ENCODE data around the gene IFT57. TPM values are rescaled to one million over a fixed set of nuclear protein-coding genes. Genes with fewer than 3 reads are reported as not detected.

The IFT57 gene
- total and polyA plus RNA-seq, 5 donors from 2014 or later: 29.1 to 46.9 (median 41.2) TPM

DNA sequence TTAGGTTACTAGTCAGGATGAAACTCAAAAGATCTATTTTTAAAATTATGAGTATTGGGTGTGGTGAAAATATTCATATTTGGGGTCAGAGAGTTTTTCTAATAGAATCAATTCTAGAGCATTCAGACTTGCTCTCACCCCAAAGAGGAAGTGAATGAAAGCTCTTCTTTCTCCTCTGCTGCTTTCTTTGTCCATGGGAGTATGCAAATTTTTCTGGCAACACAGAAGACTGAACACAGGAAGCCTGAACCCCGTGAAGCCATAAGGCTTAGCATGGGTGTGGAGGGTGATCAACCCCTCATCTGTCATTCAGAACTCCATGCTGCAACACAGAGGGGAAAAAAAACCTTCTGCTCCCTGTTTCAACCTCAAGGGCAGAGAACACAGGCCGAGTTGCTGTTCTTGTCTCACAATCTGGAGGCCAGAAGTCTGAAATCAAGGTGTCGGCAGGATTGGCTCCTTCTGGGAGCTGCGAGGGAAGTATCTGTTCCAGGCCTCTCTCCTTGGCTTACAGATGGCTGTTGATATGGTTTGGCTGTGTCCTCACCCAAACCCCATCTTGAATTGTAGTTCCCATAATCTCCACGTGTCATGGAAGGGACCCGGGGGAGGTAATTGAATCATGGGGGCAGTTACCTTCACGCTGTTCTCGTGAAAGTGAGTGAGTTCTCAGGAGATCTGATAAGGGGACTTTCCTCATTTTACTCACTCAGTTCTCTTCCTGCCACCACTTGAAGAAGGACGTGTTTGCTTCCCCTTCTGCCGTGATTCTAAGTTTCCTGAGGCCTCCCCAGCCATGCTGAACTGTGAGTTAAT, 97.7 kb downstream of the IFT57 start:
- DNase-seq: peak; percentile 49 to 86 (median 68)
- H3K36me3 ChIP-seq (ENCODE audit: control insufficient read depth, insufficient read depth, low read length): no peaks in the 10 kb centered on the region
- peak overlapping the region; percentile 86 to 93 (median 89) for H3K4me3 Mint-ChIP-seq
- peak overlapping the region; percentile 94 for H3K27ac ChIP-seq (ENCODE audit: insufficient read depth, low read length, poor library complexity, severe bottlenecking)
- H3K27ac Mint-ChIP-seq: peak overlapping the region; percentile 97 to 100 (median 98)
- no peaks in the 10 kb centered on the region for H3K27me3 Mint-ChIP-seq
- peaks cover 24 to 78% (median 65%) of the 10 kb centered on the region in 4 donors for H3K4me1 Mint-ChIP-seq
- peak; percentile 27 to 32 for ATAC-seq (ENCODE audit: low read depth in 2 of 2)
- H3K9me3 Mint-ChIP-seq: peaks cover 1 to 9% (median 3%) of the 10 kb centered on the region in 7 donors
- no peaks in the 10 kb centered on the region for H3K9me3 ChIP-seq (ENCODE audit: control insufficient read depth in 2 of 2, low read length in 2 of 2)
- H3K4me3 ChIP-seq (ENCODE audit: low read depth, low read length): peak overlapping the region; percentile 82
- no peaks in the 10 kb centered on the region for H3K27me3 ChIP-seq (ENCODE audit: control insufficient read depth, insufficient read depth, low read length)
- H3K36me3 Mint-ChIP-seq: peaks cover 11% of the 10 kb centered on the region
- H3K4me1 ChIP-seq (ENCODE audit: control insufficient read depth, insufficient read depth, low read length, poor library complexity, severe bottlenecking): peaks cover 62% of the 10 kb centered on the region

DNA sequence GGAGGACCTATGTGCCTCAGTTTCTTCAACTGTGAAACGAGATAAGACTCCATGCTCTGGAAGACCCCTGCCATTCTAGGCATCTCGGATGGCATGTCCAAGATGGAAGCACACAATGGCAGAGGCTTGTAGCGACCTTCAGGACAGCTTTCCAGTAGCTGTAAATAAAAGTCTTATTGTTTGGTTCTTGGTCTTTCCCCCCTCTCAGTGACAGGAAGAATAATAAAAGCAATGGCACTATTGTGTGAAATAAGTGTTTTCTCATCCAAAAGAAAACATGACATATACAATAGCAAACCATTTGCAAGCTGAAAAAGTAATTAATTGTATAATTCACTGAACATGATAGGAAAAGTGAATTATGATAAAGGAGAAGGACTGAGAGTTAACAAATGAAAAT, 98.9 kb downstream of the IFT57 start:
- Mint-ChIP-seq H3K4me1 (peaks cover 21 to 69% (median 56%) of the 10 kb centered on the region in 4 donors), H3K36me3 (peaks cover 3% of the 10 kb centered on the region), H3K27ac (peak overlapping the region in 2 of 3 donors; percentile 87 to 97), H3K27me3 (no peaks in the 10 kb centered on the region), H3K4me3 (peak overlapping the region in 2 of 4 donors; percentile 50 to 89), H3K9me3 (peaks cover 1 to 8% (median 3%) of the 10 kb centered on the region in 7 donors)
- ATAC-seq (ENCODE audit: low read depth in 2 of 2) (no peak), DNase-seq (no peak)
- Histone ChIP-seq H3K36me3 (ENCODE audit: control insufficient read depth, insufficient read depth, low read length) (no peaks in the 10 kb centered on the region), H3K9me3 (ENCODE audit: control insufficient read depth in 2 of 2, low read length in 2 of 2) (no peaks in the 10 kb centered on the region), H3K4me1 (ENCODE audit: control insufficient read depth, insufficient read depth, low read length, poor library complexity, severe bottlenecking) (peaks cover 52% of the 10 kb centered on the region), H3K27ac (ENCODE audit: insufficient read depth, low read length, poor library complexity, severe bottlenecking) (peak overlapping the region; percentile 94), H3K4me3 (ENCODE audit: low read depth, low read length) (peak overlapping the region; percentile 82), H3K27me3 (ENCODE audit: control insufficient read depth, insufficient read depth, low read length) (no peaks in the 10 kb centered on the region)

- no peak for DNase-seq
- peaks cover 41% of the 10 kb centered on the region for H3K4me1 ChIP-seq (ENCODE audit: control insufficient read depth, insufficient read depth, low read length, poor library complexity, severe bottlenecking)
Observed at GRCh38 chr3:108122276-108122675, 99.9 kb downstream of the IFT57 start.

DNA sequence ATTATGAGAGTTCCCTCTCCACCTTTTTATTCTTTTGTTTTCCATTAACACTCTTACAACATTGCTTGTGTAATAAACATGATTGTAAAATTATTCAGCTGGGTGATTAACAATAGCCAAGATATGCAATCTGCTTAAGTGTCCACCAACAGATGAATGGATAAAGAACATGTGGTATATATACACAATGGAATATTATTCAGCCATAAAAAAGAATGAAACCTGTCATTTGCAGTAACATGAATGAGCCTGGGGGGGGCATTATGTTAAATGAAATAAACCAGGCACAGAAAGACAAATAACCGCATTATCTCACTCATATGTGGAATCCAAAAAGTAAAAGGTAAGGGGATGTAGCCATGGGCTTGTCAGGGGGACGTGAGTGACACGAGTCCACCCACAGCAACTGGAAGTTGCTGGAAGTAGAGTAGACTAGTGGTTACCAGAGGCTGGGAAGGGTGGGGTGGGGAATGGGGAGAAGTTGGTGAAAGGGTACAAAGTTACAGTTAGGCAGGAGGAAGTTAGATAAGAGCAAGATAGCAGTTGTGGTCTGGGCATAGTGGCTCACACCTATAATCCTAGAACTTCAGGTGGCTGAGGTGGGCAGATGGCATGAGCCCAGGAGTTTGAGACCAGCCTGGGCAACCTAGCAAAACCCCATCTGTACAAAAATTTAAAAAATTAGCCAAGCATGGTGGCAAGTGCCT, 102.7 kb downstream of the IFT57 start:
- peaks cover 8 to 38% (median 31%) of the 10 kb centered on the region in 4 donors for H3K4me1 Mint-ChIP-seq
- H3K27me3 Mint-ChIP-seq: peaks cover 4% of the 10 kb centered on the region
- H3K9me3 ChIP-seq (ENCODE audit: control insufficient read depth in 2 of 2, low read length in 2 of 2): no peaks in the 10 kb centered on the region
- H3K4me3 Mint-ChIP-seq: no peak overlapping the region
- ATAC-seq (ENCODE audit: low read depth in 2 of 2) (no peak), DNase-seq (no peak)
- peaks cover 0 to 1% (median 0%) of the 10 kb centered on the region in 7 donors for H3K9me3 Mint-ChIP-seq
- H3K27me3 ChIP-seq (ENCODE audit: control insufficient read depth, insufficient read depth, low read length): no peaks in the 10 kb centered on the region
- no peaks in the 10 kb centered on the region for H3K36me3 Mint-ChIP-seq
- no peak overlapping the region for H3K4me3 ChIP-seq (ENCODE audit: low read depth, low read length)
- peak overlapping the region in 1 of 3 donors; percentile 71 for H3K27ac Mint-ChIP-seq
- no peak overlapping the region for H3K27ac ChIP-seq (ENCODE audit: insufficient read depth, low read length, poor library complexity, severe bottlenecking)
- H3K4me1 ChIP-seq (ENCODE audit: control insufficient read depth, insufficient read depth, low read length, poor library complexity, severe bottlenecking): peaks cover 14% of the 10 kb centered on the region
- no peaks in the 10 kb centered on the region for H3K36me3 ChIP-seq (ENCODE audit: control insufficient read depth, insufficient read depth, low read length)

More at GRCh38 chr3:108122276-108122675, 99.9 kb downstream of the IFT57 start:
- Mint-ChIP-seq H3K27me3 (no peaks in the 10 kb centered on the region), H3K4me3 (no peak overlapping the region), H3K27ac (peak overlapping the region in 1 of 3 donors; percentile 82), H3K4me1 (peaks cover 16 to 60% (median 50%) of the 10 kb centered on the region in 4 donors), H3K36me3 (no peaks in the 10 kb centered on the region), H3K9me3 (peaks cover 0 to 1% (median under 1%) of the 10 kb centered on the region in 7 donors)
- no peak overlapping the region for H3K4me3 ChIP-seq (ENCODE audit: low read depth, low read length)
- H3K36me3 ChIP-seq (ENCODE audit: control insufficient read depth, insufficient read depth, low read length): no peaks in the 10 kb centered on the region
- no peak overlapping the region for H3K27ac ChIP-seq (ENCODE audit: insufficient read depth, low read length, poor library complexity, severe bottlenecking)
- no peaks in the 10 kb centered on the region for H3K27me3 ChIP-seq (ENCODE audit: control insufficient read depth, insufficient read depth, low read length)
- ATAC-seq (ENCODE audit: low read depth in 2 of 2): no peak
- no peaks in the 10 kb centered on the region for H3K9me3 ChIP-seq (ENCODE audit: control insufficient read depth in 2 of 2, low read length in 2 of 2)

GRCh38 chr3:108118038-108118768, 104.0 kb downstream of the IFT57 start:
- DNase-seq (no peak), ATAC-seq (ENCODE audit: low read depth in 2 of 2) (no peak)
- no peaks in the 10 kb centered on the region for H3K36me3 Mint-ChIP-seq
- Histone ChIP-seq H3K36me3 (ENCODE audit: control insufficient read depth, insufficient read depth, low read length) (no peaks in the 10 kb centered on the region), H3K4me1 (ENCODE audit: control insufficient read depth, insufficient read depth, low read length, poor library complexity, severe bottlenecking) (peaks cover 5% of the 10 kb centered on the region), H3K27me3 (ENCODE audit: control insufficient read depth, insufficient read depth, low read length) (no peaks in the 10 kb centered on the region), H3K27ac (ENCODE audit: insufficient read depth, low read length, poor library complexity, severe bottlenecking) (no peak overlapping the region), H3K9me3 (ENCODE audit: control insufficient read depth in 2 of 2, low read length in 2 of 2) (no peaks in the 10 kb centered on the region), H3K4me3 (ENCODE audit: low read depth, low read length) (no peak overlapping the region)
- peaks cover 0 to 25% (median 17%) of the 10 kb centered on the region in 4 donors for H3K4me1 Mint-ChIP-seq
- no peak overlapping the region for H3K27ac Mint-ChIP-seq
- peaks cover 0 to 1% (median 0%) of the 10 kb centered on the region in 7 donors for H3K9me3 Mint-ChIP-seq
- no peak overlapping the region for H3K4me3 Mint-ChIP-seq
- H3K27me3 Mint-ChIP-seq: peaks cover 4% of the 10 kb centered on the region

DNA sequence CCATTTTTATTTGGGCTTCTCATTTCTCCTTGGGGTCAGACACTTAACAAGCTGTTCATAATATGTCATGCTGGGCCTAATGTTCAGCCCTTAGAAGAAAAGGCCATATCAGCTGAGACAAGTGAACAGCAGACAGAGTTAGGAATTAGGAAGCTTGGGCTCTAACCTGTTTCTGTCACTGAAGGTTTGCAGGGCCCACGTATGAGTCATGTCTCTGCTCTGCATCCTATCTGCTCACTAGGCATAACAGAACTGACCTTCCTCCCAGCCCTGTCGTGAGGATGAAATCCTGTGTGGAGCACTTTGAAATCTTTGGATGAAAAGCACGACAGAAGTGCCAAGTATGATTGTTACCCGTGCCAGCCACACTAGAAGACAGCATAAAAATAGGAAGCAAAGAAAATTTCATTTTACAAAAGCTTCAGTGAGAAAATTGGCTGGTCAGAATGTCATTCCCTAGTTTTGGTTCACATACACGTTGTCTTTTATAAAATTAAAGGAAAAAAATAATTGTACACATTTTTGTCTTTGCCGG, 104.9 kb downstream of the IFT57 start:
- Histone ChIP-seq H3K27ac (ENCODE audit: insufficient read depth, low read length, poor library complexity, severe bottlenecking) (no peak overlapping the region), H3K36me3 (ENCODE audit: control insufficient read depth, insufficient read depth, low read length) (no peaks in the 10 kb centered on the region), H3K4me3 (ENCODE audit: low read depth, low read length) (no peak overlapping the region), H3K9me3 (ENCODE audit: control insufficient read depth in 2 of 2, low read length in 2 of 2) (no peaks in the 10 kb centered on the region), H3K27me3 (ENCODE audit: control insufficient read depth, insufficient read depth, low read length) (no peaks in the 10 kb centered on the region), H3K4me1 (ENCODE audit: control insufficient read depth, insufficient read depth, low read length, poor library complexity, severe bottlenecking) (peaks cover 5% of the 10 kb centered on the region)
- Mint-ChIP-seq H3K4me3 (no peak overlapping the region), H3K36me3 (no peaks in the 10 kb centered on the region), H3K9me3 (peaks cover 0 to 1% (median 0%) of the 10 kb centered on the region in 7 donors), H3K27ac (no peak overlapping the region), H3K4me1 (peaks cover 0 to 18% (median 13%) of the 10 kb centered on the region in 4 donors), H3K27me3 (peaks cover 4% of the 10 kb centered on the region)
- DNase-seq: no peak
- no peak for ATAC-seq (ENCODE audit: low read depth in 2 of 2)

DNA sequence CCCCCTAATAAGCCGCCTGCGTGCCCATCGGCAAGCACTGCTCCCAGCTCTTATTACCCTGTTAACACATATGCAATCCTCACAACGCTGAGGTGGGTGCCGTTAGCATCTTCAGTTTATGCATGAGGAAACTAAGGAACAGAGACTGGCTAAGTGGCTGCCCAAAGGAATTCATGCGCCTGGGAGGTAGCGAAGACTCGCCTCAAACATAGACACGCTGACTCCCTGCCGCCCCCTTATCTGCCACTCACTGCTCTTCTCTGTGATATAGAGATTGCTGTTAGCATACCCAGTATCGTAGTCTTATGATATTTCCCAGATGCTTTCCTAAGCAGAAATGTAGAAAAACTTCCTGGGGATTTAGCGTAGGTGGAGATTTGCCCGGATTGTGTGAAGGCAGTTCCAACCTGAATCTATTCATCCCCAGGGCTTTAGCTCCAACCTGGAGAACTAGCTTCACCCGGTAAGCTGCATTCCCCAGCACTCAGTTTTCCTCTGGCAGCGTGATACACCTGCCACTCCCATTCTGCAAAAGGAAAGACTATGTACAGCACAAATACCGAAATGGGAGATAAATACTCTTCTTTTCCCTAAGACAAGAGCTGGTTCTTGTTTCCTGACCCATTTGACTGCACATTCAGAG, 107.7 kb downstream of the IFT57 start:
- Mint-ChIP-seq H3K36me3 (no peaks in the 10 kb centered on the region), H3K4me1 (peaks cover 0 to 6% (median 3%) of the 10 kb centered on the region in 4 donors), H3K27me3 (peaks cover 4% of the 10 kb centered on the region), H3K27ac (no peak overlapping the region), H3K9me3 (peaks cover 0 to 1% (median 0%) of the 10 kb centered on the region in 7 donors), H3K4me3 (no peak overlapping the region)
- H3K36me3 ChIP-seq (ENCODE audit: control insufficient read depth, insufficient read depth, low read length): no peaks in the 10 kb centered on the region
- peaks cover under 1% of the 10 kb centered on the region for H3K4me1 ChIP-seq (ENCODE audit: control insufficient read depth, insufficient read depth, low read length, poor library complexity, severe bottlenecking)
- H3K27me3 ChIP-seq (ENCODE audit: control insufficient read depth, insufficient read depth, low read length): no peaks in the 10 kb centered on the region
- no peak overlapping the region for H3K4me3 ChIP-seq (ENCODE audit: low read depth, low read length)
- ATAC-seq (ENCODE audit: low read depth in 2 of 2): no peak
- no peak overlapping the region for H3K27ac ChIP-seq (ENCODE audit: insufficient read depth, low read length, poor library complexity, severe bottlenecking)
- H3K9me3 ChIP-seq (ENCODE audit: control insufficient read depth in 2 of 2, low read length in 2 of 2): no peaks in the 10 kb centered on the region
- no peak for DNase-seq

All from CD4-positive, CD25-positive, alpha-beta regulatory T cell (primary cell).